C4-2B (cell line): Measurements from ENCODE around the gene PTAFR.

Source experiments
- CTCF ChIP-seq: fragments of 450-650 bp; conservative IDR thresholded peaks from 2 replicates; pipeline ENCODE4 v1.5.1; 2017; ENCODE audit warnings: mild to moderate bottlenecking
- ZFX ChIP-seq: fragments of 450-650 bp; IDR thresholded peaks from 2 replicates; pipeline ENCODE4 v1.6.1; 2017

GRCh38 chr1:28108001-28108400 is 68.5 kb downstream of the PTAFR start:
- no peak for TF ChIP-seq CTCF
- TF ChIP-seq ZFX: no peak
